HS-5 (cell line): Measurements from ENCODE around the gene SLC9A5.
A peak's percentile ranks its signal among the peaks of the same experiment; 100 is the strongest.

ENCODE experiments used
- DNase-seq: peaks from one replicate; pipeline ENCODE4 v3.0.0-alpha.2; 2012; ENCODE audit warnings: low read depth

Gene SLC9A5

GRCh38 chr16:67213197-67214019 lies 35.4 kb upstream of the SLC9A5 start:
- DNase-seq = no peak

- no peak for DNase-seq
Measured at GRCh38 chr16:67215706-67216105, 33.1 kb upstream of the SLC9A5 start.

- no peak for DNase-seq
Measured at GRCh38 chr16:67216612-67217490, 31.9 kb upstream of the SLC9A5 start.

GRCh38 chr16:67223992-67224391 lies 24.8 kb upstream of the SLC9A5 start:
- DNase-seq = no peak

GRCh38 chr16:67226295-67226803 lies 22.4 kb upstream of the SLC9A5 start:
- no peak for DNase-seq

GRCh38 chr16:67226804-67227566 lies 21.8 kb upstream of the SLC9A5 start, which contains the start of gene TMEM208:
Gene TMEM208, plus strand, starts transcription at chr16:67227130. Its CDS starts 89 bp downstream, at chr16:67227219.
- peak; percentile 94 for DNase-seq

GRCh38 chr16:67227567-67227921 lies 21.2 kb upstream of the SLC9A5 start:
- no peak for DNase-seq

GRCh38 chr16:67228034-67228785 lies 20.6 kb upstream of the SLC9A5 start:
- no peak for DNase-seq

- DNase-seq = no peak
Measured at GRCh38 chr16:67228905-67229304, 19.9 kb upstream of the SLC9A5 start.

GRCh38 chr16:67229906-67230808 lies 18.6 kb upstream of the SLC9A5 start:
- DNase-seq = no peak

- no peak for DNase-seq
Measured at GRCh38 chr16:67230809-67231660, 17.7 kb upstream of the SLC9A5 start.

- DNase-seq = no peak
Measured at GRCh38 chr16:67233596-67233995, 15.2 kb upstream of the SLC9A5 start.

GRCh38 chr16:67234180-67234597 lies 14.6 kb upstream of the SLC9A5 start:
- no peak for DNase-seq

- no peak for DNase-seq
Measured at GRCh38 chr16:67235816-67236562, 12.8 kb upstream of the SLC9A5 start.

GRCh38 chr16:67236563-67237395 lies 12.0 kb upstream of the SLC9A5 start:
- no peak for DNase-seq

- DNase-seq = no peak
Measured at GRCh38 chr16:67237396-67238277, 11.1 kb upstream of the SLC9A5 start.

- no peak for DNase-seq
Measured at GRCh38 chr16:67238278-67238575, 10.6 kb upstream of the SLC9A5 start.
